Body of pancreas (tissue), 4 donors: Measurements from ENCODE around the gene ADK.

ENCODE experiments used
- POLR2A ChIP-seq, 3 donors: fragments of 450-650 bp; IDR thresholded peaks; one replicate each; pipeline ENCODE4 v1.6.1; 2016; ENCODE audit warnings: antibody characterized with exemption in 3 of 3, mild to moderate bottlenecking in 2 of 3
- TF ChIP-seq, protein P1 (sequence below), 7 experiments: fragments of 450-650 bp in 4 of 7; fragments of 200-600 bp in 3 of 7; sonication (generic) in 3 of 7; IDR thresholded peaks; one replicate each; pipeline ENCODE4 v1.5.1; 2016 to 2019; ENCODE audit warnings: antibody characterized with exemption in 7 of 7

DNA sequence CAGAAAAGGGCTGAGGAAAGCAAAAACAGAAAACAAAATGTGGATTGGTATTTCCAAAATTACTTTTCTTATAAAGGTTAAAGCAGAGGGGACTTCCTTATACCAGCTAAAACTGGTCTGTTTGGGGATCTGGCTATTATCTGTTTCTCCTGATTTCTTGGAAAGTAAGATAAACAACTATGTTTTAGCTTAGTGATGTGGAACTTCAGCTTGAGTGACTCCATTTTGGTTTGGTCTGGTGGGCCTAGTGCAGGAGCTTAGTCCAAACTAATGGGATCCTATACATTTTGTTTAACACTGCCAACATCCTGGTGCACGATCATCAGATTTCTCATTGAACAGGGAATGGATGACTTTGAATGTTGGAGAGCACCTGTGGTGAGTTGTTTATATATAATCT, 283.5 kb downstream of the ADK start:
- TF ChIP-seq, protein P1, sequence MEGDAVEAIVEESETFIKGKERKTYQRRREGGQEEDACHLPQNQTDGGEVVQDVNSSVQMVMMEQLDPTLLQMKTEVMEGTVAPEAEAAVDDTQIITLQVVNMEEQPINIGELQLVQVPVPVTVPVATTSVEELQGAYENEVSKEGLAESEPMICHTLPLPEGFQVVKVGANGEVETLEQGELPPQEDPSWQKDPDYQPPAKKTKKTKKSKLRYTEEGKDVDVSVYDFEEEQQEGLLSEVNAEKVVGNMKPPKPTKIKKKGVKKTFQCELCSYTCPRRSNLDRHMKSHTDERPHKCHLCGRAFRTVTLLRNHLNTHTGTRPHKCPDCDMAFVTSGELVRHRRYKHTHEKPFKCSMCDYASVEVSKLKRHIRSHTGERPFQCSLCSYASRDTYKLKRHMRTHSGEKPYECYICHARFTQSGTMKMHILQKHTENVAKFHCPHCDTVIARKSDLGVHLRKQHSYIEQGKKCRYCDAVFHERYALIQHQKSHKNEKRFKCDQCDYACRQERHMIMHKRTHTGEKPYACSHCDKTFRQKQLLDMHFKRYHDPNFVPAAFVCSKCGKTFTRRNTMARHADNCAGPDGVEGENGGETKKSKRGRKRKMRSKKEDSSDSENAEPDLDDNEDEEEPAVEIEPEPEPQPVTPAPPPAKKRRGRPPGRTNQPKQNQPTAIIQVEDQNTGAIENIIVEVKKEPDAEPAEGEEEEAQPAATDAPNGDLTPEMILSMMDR (IDR thresholded peaks at IDR 0.05): no peak
- no peak for TF ChIP-seq POLR2A (IDR thresholded peaks at IDR 0.05)
